Cardiac muscle cell (in vitro differentiated cells and primary cell): Measurements from ENCODE around the gene TRIM31. TPM values are rescaled to one million over a fixed set of nuclear protein-coding genes. Genes with fewer than 3 reads are reported as not detected.
"Not testable (repeated sequence)": the region's sequence is repeated elsewhere in the genome, so short reads cannot be mapped to it uniquely, and the experiment has no call there.

ENCODE experiments used
- DNase-seq, 2 donors: peaks; one replicate each; pipeline versions ENCODE4 v3.0.0 to v3.0.0-alpha.2; 2010 to 2017; ENCODE audit warnings: low read depth in 1 of 2, low spot score in 1 of 2
- H3K27ac ChIP-seq: fragments of 200-600 bp; sonication (generic); 2 replicates; pipeline ENCODE4 v1.5.1; 2016
- H3K27me3 ChIP-seq: fragments of 200-600 bp; sonication (generic); 2 replicates; pipeline ENCODE4 v1.6.0; 2016; ENCODE audit warnings: control low read depth
- H3K36me3 ChIP-seq: fragments of 200-600 bp; sonication (generic); 2 replicates; pipeline ENCODE4 v1.5.1; 2016; ENCODE audit warnings: control low read depth
- H3K4me1 ChIP-seq: fragments of 200-600 bp; sonication (generic); 2 replicates; pipeline ENCODE4 v1.8.1; 2017; ENCODE audit warnings: low read depth, mild to moderate bottlenecking, mixed run types
- H3K4me3 ChIP-seq: fragments of 200-600 bp; sonication (generic); 2 replicates; pipeline ENCODE4 v1.5.1; 2016; ENCODE audit warnings: mild to moderate bottlenecking
- H3K9me3 ChIP-seq: fragments of 200-600 bp; sonication (generic); 2 replicates; pipeline ENCODE4 v1.5.1; 2017; ENCODE audit warnings: low read depth, mild to moderate bottlenecking, control low read depth
- polyA plus RNA-seq: library from polyadenylated mRNA; unstranded; fragments of >200 nt; fragmentation: Nextera tagmentation; extraction: Ambion mirVana; gene quantifications from 2 replicates; pipeline ENCODE4 v1.2.1, GENCODE V29; 2016
- total RNA-seq: library from RNA; depleted of rRNA; stranded (reverse); fragments of >200 nt; gene quantifications from 2 replicates; pipeline ENCODE4 v1.2.3, GENCODE V29; 2016
- TF ChIP-seq, protein P1 (sequence below): IDR thresholded peaks from 2 replicates; pipeline ENCODE4 v1.5.1; 2012; ENCODE audit warnings: low read depth, mild to moderate bottlenecking, low read length

The TRIM31 gene
- total and polyA plus RNA-seq, 2 experiments from 2014 or later, result not detected

DNA sequence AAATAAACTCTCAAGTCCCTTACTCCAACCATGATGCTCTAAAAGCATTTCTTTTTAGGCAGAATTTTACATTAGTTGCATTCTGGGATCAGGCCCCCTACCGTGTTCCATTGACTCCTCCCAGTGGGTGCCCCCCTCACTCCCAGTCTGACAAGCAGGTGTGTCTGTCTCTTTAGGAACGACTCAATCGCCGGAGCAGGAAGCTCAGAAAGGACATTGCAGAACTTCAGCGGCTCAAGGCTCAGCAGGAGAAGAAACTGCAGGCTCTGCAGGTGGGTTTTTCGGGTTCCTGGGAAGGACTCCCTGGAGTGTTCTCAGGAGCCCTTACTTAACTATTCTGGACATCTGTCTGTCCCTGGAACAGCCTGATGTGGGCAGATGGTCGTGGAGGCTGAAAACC lies 32.9 kb upstream of the TRIM31 start:
- peaks cover 23% of the 10 kb centered on the region for H3K27me3 ChIP-seq
- no peak overlapping the region for H3K4me3 ChIP-seq
- TF ChIP-seq, protein P1, sequence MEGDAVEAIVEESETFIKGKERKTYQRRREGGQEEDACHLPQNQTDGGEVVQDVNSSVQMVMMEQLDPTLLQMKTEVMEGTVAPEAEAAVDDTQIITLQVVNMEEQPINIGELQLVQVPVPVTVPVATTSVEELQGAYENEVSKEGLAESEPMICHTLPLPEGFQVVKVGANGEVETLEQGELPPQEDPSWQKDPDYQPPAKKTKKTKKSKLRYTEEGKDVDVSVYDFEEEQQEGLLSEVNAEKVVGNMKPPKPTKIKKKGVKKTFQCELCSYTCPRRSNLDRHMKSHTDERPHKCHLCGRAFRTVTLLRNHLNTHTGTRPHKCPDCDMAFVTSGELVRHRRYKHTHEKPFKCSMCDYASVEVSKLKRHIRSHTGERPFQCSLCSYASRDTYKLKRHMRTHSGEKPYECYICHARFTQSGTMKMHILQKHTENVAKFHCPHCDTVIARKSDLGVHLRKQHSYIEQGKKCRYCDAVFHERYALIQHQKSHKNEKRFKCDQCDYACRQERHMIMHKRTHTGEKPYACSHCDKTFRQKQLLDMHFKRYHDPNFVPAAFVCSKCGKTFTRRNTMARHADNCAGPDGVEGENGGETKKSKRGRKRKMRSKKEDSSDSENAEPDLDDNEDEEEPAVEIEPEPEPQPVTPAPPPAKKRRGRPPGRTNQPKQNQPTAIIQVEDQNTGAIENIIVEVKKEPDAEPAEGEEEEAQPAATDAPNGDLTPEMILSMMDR, result no peak
- no peaks in the 10 kb centered on the region for H3K9me3 ChIP-seq
- no peak overlapping the region for H3K27ac ChIP-seq
- no peaks in the 10 kb centered on the region for H3K4me1 ChIP-seq
- no peaks in the 10 kb centered on the region for H3K36me3 ChIP-seq
- no peak for DNase-seq

DNA sequence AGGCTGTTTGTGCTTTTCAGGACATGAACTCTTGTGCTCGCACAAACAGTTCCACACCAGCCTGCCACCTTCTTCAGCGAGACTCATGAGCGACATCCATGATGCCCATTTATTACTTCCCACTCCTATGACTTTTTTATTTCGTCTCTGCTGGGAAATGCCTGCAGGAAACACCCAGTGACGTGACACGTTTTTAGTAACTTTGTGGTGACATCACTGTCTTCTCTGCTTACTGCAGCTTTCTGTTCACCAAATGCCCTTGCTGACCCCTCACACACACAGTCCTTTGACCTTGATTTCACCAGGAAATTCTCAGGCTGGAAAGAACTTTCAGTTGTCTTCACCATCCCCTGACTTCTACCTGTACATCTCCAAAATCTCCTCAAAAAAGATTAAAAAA lies 31.9 kb upstream of the TRIM31 start:
- no peak overlapping the region for H3K4me3 ChIP-seq
- TF ChIP-seq, protein P1, result no peak
- H3K4me1 ChIP-seq, result no peaks in the 10 kb centered on the region
- H3K27ac ChIP-seq, result no peak overlapping the region
- no peak for DNase-seq
- no peaks in the 10 kb centered on the region for H3K36me3 ChIP-seq
- no peaks in the 10 kb centered on the region for H3K9me3 ChIP-seq
- H3K27me3 ChIP-seq, result peaks cover 18% of the 10 kb centered on the region

DNA sequence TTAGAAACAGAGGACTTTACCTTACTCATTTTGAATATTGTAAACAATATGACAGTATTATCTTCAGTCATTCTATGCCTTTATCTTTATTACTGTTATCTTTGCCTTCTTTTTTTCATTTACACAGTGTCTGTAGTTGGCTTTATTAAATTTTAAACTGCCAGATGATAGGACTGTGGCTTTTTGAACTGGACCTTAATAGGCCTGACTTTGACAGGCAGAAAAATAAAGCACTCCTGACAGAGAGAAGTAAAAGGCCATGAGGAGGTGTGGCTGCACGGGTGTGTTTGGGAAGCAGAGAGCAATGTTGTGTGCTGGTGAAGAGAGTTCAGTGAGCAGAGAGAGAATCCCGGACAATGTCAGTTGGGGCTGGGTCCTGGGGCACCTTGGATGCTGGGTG lies 30.9 kb upstream of the TRIM31 start:
- Histone ChIP-seq H3K36me3 (no peaks in the 10 kb centered on the region), H3K9me3 (no peaks in the 10 kb centered on the region), H3K4me3 (no peak overlapping the region), H3K4me1 (no peaks in the 10 kb centered on the region), H3K27ac (no peak overlapping the region), H3K27me3 (peaks cover 22% of the 10 kb centered on the region)
- TF ChIP-seq, protein P1, result no peak
- no peak for DNase-seq

DNA sequence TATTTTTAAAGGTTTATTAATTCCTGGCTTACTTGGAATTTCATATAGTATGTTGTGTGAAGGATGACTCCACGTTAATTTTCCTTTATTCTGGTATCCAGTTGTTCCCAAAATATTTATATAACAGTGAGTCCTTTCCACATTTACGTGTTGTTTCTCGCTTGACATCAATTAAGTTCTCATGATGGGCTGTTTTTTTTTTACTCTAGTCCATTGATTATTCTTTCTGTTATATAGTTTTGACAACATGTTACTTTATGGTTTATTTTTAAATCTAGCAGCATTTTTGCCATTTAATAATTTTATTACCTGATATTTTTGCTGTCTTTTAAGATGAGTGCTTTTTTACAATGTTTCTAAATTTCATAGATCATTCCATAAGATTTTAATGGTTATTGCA lies 29.8 kb upstream of the TRIM31 start:
- Histone ChIP-seq H3K27ac (no peak overlapping the region), H3K27me3 (peaks cover 32% of the 10 kb centered on the region), H3K4me3 (no peak overlapping the region), H3K9me3 (no peaks in the 10 kb centered on the region), H3K4me1 (no peaks in the 10 kb centered on the region), H3K36me3 (no peaks in the 10 kb centered on the region)
- TF ChIP-seq, protein P1, result no peak
- no peak for DNase-seq

DNA sequence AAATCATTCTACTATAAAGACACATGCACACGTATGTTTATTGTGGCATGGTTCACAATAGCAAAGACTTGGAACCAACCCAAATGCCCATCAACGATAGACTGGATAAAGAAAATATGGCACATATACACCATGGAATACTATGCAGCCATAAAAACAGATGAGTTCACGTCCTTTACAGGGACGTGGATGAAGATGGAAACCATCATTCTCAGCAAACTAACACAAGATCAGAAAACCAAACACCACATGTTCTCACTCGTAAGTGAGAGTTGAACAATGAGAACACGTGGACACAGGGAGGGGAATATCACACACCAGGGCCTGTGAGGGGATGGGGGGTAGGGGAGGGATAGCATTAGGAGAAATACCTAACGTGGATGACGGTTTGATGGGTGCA lies 27.4 kb upstream of the TRIM31 start:
- H3K9me3 ChIP-seq, H3K27ac ChIP-seq, H3K4me3 ChIP-seq, DNase-seq, H3K4me1 ChIP-seq, H3K36me3 ChIP-seq: not testable (repeated sequence)
- H3K27me3 ChIP-seq, result peaks cover 56% of the 10 kb centered on the region

DNA sequence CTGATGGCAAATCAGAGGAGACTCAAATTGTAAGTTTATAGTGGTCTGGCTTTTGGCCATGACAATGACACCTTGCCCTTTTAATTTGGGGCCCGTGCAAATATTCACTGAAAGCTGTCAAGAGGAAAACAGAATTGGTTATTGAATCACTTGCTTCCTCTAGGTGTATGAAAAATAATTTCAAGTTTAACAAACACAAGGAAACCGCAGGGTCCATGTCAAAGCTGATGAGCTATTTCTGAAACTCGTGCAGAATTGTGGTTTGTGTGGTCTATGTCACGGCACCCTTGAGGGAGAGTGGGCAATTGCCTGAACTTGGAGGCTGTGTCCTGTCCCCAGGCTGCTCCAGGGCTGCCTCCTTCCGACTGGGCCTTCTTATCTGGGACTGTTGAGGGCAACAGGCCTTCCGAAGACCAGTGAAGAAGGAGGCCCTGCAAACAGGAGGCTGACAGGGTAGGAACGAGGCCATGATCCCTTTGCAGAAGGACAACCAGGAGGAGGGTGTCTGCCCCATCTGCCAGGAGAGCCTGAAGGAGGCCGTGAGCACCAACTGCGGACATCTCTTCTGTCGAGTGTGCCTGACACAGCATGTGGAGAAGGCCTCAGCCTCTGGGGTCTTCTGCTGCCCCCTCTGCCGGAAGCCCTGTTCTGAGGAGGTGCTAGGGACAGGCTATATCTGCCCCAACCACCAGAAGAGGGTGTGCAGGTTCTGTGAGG lies 23.8 kb upstream of the TRIM31 start:
- H3K4me3 ChIP-seq, result no peak overlapping the region
- H3K27me3 ChIP-seq, result peaks cover 75% of the 10 kb centered on the region

More for the DNA sequence above, 23.8 kb upstream of the TRIM31 start:
- H3K4me1 ChIP-seq, result no peaks in the 10 kb centered on the region
- DNase-seq, result no peak
- H3K36me3 ChIP-seq, result no peaks in the 10 kb centered on the region
- H3K9me3 ChIP-seq, result no peaks in the 10 kb centered on the region
- H3K27ac ChIP-seq, result no peak overlapping the region
- TF ChIP-seq, protein P1, result no peak
